ENCODE data around the gene ARL16.

Gene ARL16

GRCh38 chr17:81666092-81666341 is 17.6 kb downstream of the ARL16 start:
- DNase-seq, result no peak

- DNase-seq, result peak in 1 of 2 experiments; percentile 34
Observed at GRCh38 chr17:81665205-81666091, 18.1 kb downstream of the ARL16 start.

DNA sequence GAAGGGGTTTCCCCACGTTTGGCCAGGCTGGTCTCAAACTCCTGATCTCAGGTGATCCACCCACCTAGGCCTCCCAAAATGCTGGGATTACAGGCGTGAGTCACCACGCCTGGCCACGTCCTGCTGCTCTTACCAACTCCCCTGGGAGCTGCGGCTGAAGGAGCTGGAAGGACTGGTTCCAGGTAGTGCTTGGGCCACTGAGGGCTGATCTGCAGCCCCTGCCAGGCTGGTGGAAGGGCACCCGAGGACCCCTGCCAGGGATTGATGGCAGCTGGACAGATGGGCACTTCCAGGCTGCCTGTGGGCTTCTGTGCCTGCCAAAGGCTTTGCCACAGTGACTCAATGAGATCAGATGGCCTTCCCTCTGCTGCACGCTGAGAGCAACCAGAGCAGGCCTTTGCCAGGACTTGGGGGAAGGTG is 19.5 kb downstream of the ARL16 start:
- DNase-seq, result no peak

DNA sequence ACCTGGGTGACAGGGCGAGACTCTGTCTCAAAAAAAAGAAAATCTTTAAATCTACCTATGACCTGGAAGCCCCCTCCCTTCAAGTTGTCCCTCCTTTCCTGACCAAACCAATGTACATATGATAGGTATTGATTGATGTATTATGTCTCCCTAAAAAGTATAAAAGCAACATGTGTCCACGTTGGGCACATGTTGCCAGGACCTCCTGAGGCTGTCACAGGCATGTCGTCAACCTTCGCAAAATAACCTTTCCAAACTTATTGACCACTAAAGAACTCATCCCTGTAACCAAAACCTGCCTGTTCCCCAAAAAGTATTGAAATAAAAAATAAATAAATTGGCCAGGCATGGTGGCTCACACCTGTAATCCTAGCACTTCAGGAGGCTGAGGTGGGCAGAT is 21.6 kb downstream of the ARL16 start:
- DNase-seq, result no peak

DNA sequence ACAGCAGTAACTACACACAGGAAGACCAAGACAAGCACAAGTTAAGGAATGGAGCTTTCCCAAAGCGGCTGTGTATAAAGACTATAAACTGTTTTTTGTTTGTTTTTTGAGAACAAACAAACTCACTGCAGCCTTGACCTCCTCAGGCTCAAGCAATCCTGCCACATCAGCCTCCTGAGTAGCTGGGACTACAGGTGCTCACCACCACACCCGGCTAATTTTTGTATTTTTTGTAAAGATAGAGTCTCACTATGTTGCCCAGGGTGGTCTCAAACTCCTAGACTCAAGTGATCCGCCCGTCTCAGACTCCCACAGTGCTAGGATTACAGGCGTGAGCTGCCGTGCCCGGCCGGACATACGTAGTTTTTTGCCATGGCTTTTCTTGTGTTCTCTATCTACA is 23.2 kb downstream of the ARL16 start:
- no peak for DNase-seq

DNA sequence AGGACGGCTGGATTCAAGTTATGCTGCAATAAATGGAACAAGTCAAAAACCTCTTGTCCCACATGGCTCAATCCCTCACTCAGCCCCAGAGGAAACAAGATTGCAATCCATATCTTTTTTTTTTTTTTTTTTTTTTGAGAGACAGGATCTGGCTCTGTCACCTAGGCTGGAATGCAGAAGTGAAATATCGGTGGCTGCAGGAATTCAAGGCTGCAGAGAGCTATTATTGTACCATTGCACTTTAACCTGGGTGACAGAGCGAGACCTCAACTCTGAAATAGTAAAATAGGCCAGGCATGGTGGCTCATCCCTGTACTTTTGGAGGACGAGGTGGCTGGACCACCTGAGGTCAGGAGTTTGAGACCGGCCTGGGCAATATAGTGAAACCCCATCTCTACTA is 24.6 kb downstream of the ARL16 start:
- no peak for DNase-seq

DNA sequence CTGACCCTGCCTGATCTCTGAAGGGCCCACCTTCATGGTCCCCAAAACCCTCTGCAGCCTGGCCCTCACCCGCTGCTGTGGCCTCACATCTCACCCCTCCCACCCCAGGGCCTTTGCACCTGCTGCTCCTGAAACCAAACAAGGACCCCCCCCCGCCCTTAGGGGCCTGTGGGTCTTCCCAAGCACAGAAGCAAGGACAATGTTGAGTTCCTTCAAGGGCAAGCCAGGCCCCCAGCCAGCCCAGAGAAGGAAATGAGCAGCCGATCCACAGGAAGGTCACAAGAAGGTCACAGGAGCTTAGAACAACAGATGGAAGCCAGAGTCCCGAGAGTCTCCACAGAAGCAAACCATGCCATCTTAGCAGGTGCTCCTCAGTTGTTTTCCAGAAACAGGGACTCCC is 26.8 kb downstream of the ARL16 start:
- DNase-seq, result no peak

DNA sequence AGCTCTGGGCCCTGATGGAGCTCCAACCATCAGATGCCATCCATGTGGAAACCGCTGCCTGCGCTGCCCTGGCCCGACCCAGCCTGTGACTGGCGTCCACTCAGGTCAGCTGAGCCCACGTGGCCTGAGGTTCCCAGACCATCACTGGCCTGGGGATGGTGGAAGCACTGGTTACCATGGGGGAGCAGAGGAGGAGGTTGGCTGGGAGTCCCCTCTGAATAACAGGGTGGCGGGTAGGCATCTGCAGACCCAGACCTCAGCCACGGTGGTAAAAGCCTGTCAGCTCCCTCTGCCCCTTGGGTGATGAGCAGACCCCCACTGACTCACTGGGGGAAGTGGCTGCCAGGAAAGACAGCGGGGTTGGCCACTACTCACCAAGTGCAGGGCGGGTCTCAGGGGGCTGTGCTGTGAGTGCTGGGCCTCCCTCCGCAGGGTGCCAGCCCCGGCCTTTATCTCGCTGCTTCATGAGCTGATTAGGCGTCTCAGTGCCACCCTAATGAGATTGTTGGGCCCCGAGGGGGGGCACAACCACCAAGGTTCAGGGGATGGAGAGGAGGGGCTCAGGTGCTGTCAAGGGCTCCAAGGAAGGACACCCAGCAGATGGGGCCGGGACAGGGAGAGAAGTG is 27.4 kb downstream of the ARL16 start, which contains the start of gene PDE6G:
Gene PDE6G (minus strand): TSS at position 425 of the 626 bp plus-strand sequence. CDS start 3,237 bp downstream, outside the sequence.
- no peak for DNase-seq

DNA sequence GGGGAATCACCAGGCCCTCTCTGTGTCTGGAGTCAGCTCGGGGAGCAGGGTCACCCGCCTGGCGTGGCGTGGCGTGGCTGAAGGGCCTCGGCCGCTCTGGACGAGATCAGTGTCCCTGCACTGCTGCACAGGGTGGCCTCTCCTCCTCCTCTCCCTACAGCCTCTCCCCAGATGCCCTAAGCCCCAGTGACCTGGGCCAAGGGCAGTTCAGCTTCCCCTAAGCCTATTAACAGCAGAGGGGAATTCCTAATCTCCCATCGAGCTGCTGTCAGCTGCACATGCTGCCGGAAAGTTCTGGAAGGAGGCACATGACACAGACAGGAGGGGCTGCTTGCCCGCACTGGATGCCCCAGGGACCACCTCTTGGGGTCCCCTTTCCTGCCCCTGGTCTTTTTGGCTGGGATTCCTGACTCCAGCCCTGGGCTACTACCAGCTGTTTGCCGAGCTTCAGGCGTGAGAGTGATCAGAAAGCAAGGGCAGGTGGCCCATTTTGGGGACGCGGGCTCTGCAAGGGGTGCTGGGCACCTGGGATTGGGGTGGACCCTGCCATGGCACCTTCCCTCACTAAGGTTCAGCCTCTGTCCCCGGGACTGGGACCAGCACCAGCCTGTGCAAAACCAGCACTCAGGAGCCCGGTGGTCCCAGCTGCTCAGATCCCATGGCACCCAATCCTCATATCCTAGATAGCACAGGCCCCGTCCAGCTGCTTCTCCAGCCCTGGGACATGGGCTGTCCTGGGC is 28.0 kb downstream of the ARL16 start:
- no peak for DNase-seq

- no peak for DNase-seq
Observed at GRCh38 chr17:81652906-81653771, 30.5 kb downstream of the ARL16 start.

GRCh38 chr17:81651692-81652091 is 31.9 kb downstream of the ARL16 start:
- DNase-seq, result peak in 1 of 2 experiments; percentile 30

DNA sequence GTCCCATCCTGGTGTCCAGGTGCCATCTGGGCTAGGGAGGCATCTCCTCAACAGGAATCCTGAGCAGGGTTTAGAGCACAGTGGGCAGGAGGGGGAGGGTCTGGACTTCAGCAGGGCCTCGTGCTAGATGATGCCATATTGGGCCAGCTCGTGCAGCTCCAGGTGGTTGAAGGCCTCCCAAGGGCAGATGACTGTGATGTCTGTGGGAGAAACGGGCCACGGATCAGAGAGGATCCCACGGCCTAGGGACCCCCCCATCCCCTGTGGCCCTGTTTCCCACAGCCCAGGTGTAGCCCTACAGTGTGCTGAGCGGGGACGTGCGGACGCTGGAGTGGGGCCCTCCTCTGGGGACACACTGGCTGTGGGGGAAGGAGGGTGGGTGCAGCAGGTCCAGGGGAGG is 32.6 kb downstream of the ARL16 start:
- no peak for DNase-seq

DNA sequence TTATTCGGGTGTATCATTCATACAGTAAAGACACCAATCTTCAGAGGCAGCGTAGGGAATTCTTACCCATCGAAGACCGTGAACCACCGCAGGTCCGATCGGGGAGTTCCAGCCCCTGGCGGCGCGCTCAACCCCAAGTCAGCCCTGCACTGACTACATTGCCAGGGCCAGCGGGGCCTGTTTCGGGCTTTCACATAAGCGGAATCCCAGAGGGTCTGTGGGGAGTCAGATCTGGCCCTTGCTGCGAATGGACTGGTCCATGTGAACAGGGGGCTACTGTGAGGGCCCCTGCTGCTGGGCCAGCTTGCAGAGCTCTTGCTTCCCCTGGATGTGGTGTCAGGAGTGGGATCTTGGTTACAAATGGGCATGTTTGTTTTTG is 34.9 kb downstream of the ARL16 start:
- DNase-seq, result no peak

- no peak for DNase-seq
Observed at GRCh38 chr17:81648013-81648706, 35.4 kb downstream of the ARL16 start.

DNA sequence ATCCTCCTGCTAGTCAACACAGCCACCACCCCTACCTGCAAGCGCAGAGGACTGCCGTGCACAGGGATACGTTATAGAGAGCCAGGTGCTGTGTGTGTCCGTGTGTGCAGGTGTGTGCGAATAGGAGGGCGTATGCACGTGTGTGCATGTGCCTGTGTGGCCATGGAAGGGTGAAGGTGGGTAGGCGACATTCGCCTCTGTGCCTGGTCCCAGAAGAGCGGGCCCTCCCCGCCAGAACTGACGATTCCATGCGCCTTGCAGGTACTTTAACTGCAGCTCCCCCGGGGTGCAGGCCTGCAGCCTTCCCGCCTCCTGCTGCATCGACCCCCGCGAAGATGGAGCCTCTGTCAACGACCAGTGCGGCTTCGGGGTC is 36.0 kb downstream of the ARL16 start:
- DNase-seq, result no peak

GRCh38 chr17:81646869-81647600 is 36.6 kb downstream of the ARL16 start:
- no peak for DNase-seq

DNA sequence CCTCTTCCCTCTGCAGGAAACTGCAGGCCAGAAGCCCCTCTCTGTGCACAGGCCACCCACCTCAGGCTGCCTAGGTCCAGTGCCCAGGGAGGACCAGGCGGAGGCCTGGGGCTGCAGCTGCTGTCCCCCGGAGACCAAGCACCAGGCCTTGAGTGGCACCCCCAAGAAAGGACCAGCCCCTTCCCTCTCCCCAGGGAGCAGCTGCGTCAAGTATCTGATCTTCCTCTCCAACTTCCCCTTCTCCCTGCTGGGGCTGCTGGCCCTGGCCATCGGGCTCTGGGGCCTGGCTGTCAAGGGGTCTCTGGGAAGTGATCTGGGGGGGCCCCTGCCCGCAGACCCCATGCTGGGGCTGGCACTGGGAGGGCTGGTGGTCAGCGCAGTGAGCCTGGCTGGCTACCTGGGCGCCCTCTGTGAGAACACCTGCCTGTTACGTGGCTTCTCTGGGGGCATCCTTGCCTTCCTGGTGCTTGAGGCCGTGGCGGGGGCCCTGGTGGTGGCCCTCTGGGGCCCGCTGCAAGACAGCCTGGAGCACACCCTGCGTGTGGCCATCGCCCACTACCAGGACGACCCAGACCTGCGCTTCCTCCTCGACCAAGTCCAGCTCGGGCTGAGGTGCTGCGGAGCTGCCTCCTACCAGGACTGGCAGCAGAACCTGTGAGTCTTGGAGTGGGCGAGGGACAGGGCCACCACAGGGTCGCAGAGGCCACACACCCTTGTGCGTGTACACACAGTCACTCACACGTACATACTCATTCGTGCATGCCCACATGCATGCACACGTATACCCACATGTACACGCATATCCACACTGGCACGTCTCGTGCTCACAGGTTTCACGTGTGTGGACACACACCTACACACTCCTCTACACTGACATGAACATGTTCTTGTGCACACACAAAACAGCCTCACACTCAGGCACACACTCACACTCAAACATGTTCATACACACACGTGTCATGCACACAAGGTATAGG is 38.3 kb downstream of the ARL16 start:
- DNase-seq, result no peak

DNA sequence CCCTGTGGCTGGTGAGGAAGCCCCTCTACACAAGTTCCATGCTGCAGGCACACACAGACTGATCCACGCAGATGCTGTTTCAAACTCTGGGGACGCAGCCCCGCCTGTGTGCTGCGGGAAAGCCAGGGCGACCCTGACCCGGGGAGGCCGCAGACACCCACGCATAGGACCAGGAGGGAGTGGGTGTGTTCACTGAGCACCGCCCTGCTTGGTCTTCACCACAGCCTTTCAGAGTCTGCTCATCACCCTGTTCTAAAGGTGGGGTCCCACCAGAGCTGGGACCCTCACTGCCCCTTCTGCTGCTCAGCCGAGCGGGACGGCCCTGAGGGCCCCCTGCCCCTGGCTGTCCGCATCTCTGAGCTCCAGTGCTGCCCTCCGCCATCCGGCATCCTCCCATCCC is 39.1 kb downstream of the ARL16 start:
- no peak for DNase-seq

DNA sequence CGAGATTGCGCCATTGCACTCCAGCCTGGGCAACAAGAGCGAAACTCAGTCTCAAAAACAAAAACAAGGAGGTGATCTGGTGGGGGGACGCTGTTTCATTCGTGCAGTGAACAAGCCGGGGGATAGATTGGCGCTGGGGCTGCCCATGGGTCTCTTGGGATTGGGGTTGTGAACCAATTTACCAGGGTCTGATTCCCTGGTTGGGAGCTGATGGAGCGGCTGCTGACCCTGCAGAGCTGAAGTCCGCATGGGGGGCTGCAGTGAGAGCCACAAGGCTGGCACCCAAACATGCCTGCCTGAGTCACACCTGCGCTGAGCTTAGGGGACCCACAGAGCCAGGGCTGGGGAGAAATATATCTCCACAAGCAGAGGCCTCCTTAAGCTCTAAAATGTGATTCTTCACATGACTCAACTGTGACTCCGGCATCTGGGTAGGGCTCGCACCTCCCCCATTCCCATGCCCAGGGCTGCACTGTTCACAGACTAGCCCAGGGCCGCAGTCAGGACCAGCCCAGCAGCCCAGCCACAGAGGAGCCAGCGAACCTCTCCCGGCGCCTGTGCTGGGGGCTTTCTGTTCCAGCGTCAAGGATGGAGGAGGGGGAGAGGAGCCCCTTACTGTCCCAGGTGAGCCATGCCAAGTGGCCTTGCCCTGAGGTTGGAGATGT is 41.6 kb downstream of the ARL16 start:
- DNase-seq, result no peak

DNA sequence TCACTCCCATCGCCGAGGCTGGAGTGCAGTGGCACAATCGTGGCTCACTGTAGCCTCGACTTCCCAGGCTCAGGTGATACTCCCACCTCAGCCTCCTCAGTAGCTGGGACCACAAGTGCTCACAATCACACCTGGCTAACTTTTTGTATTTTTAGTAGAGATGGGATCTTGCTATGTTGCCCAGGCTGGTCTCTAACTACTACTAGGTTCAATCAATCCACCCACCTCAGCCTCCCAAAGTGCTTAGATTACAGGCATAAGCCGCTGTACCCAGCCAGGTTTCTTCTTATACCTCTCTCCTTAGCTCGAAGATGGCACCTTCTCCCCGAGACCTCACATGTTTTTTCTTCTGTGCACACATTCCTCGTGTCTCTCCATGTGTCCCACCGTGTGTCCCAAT is 43.6 kb downstream of the ARL16 start:
- no peak for DNase-seq

Data from NCI-H446 (cell line).